ENCODE measurements around the gene RAP1GAP. TPM values are rescaled to one million over a fixed set of nuclear protein-coding genes. Genes with fewer than 3 reads are reported as not detected.

The RAP1GAP gene
- total RNA-seq, 1 experiment from 2014 or later: 30.2 TPM

- POLR2A ChIA-PET (ENCODE audit: unreplicated experiment): no interaction called here
- Histone ChIP-seq H3F3A (ENCODE audit: insufficient read depth, low read depth) (no peaks in the 10 kb centered on the region), H3K27me3 (ENCODE audit: insufficient read depth, low read depth) (no peaks in the 10 kb centered on the region), H3K4me3 (no peak overlapping the region), H2AFZ (no peak overlapping the region), H3K9me3 (ENCODE audit: insufficient read depth, low read depth) (no peaks in the 10 kb centered on the region), H3K36me3 (ENCODE audit: low read depth) (no peaks in the 10 kb centered on the region), H3K4me1 (replicated peaks; ENCODE audit: insufficient read depth) (no peaks in the 10 kb centered on the region), H3K4me2 (no peak overlapping the region), H3K27ac (no peak overlapping the region), H4K20me1 (ENCODE audit: insufficient read depth) (no peaks in the 10 kb centered on the region), H3K79me2 (ENCODE audit: low read depth) (no peaks in the 10 kb centered on the region), H3K9me2 (ENCODE audit: insufficient read depth) (no peaks in the 10 kb centered on the region)
- intact Hi-C loops (cut with micrococcal nuclease; ENCODE audit: unreplicated experiment): loop anchor here (10.0 kb wide), 1 partner anchor 748 kb away; no protein-coding TSS in a partner anchor
- no peak for DNase-seq
- TF ChIP-seq EZH2 (IDR thresholded peaks at IDR 0.05; ENCODE audit: low read depth): no peak
- TF ChIP-seq, protein P1, sequence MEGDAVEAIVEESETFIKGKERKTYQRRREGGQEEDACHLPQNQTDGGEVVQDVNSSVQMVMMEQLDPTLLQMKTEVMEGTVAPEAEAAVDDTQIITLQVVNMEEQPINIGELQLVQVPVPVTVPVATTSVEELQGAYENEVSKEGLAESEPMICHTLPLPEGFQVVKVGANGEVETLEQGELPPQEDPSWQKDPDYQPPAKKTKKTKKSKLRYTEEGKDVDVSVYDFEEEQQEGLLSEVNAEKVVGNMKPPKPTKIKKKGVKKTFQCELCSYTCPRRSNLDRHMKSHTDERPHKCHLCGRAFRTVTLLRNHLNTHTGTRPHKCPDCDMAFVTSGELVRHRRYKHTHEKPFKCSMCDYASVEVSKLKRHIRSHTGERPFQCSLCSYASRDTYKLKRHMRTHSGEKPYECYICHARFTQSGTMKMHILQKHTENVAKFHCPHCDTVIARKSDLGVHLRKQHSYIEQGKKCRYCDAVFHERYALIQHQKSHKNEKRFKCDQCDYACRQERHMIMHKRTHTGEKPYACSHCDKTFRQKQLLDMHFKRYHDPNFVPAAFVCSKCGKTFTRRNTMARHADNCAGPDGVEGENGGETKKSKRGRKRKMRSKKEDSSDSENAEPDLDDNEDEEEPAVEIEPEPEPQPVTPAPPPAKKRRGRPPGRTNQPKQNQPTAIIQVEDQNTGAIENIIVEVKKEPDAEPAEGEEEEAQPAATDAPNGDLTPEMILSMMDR (conservative IDR thresholded peaks at IDR 0.05): no peak
- BruUV-seq (replicated peaks): no TSS peak
- CTCF ChIA-PET: no interaction called here
Measured at GRCh38 chr1:21666576-21667320, 2.4 kb downstream of the RAP1GAP start.

DNA sequence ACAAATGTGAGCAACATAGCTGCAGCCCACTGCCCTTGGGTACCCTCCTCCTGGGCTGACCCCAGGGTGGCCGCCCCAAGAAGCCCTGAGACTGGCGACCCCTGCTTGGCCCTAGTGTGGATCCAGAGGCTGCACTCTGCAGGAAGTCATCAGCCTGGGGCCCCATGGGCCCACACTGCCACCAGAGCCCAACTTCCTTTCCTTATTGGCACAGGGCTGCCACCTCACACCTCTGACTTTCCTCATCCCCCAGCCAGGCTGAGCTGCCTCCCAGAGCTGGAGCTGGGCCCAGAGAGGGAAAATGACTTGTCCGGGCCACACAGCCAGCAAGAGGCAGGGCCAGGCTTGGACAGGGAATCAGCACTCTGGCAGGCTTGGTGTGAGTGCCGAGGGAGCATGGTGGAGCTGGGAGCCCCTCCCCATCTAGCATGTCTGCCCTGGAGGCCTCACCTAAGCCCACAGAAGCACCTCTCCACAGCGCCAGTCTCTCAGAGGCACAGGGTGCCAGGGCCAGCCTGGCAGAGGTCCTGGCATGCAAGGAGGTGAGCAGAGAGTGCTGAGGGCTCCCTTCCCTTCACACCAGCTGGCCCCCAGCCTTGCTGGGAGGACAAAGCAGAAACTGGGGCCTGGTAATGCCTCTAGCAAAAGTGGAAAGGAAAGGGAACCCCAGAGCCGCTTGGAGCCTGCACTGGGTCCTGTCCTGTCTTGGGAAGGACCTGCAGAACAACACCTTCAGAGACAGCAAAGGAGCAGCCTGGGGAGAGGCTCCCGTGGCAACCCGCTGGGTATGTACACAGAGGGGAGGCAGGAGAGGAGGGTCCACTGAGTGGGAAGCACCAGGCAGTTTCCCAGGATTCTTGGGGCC, 3.2 kb downstream of the RAP1GAP start:
- H3K9me2 ChIP-seq (ENCODE audit: insufficient read depth): no peaks in the 10 kb centered on the region
- BruUV-seq (replicated peaks): no TSS peak
- CTCF ChIA-PET: no interaction called here

More for the DNA sequence above, 3.2 kb downstream of the RAP1GAP start:
- H3K4me1 ChIP-seq (replicated peaks; ENCODE audit: insufficient read depth): no peaks in the 10 kb centered on the region
- no peaks in the 10 kb centered on the region for H3K79me2 ChIP-seq (ENCODE audit: low read depth)
- DNase-seq: no peak
- no peak overlapping the region for H3K4me3 ChIP-seq
- intact Hi-C loops (cut with micrococcal nuclease; ENCODE audit: unreplicated experiment): loop anchor here (10.0 kb wide), 1 partner anchor 749 kb away; no protein-coding TSS in a partner anchor
- POLR2A ChIA-PET (ENCODE audit: unreplicated experiment): no interaction called here
- H4K20me1 ChIP-seq (ENCODE audit: insufficient read depth): no peaks in the 10 kb centered on the region
- no peak overlapping the region for H2AFZ ChIP-seq
- H3K4me2 ChIP-seq: no peak overlapping the region
- no peak overlapping the region for H3K27ac ChIP-seq
- no peaks in the 10 kb centered on the region for H3F3A ChIP-seq (ENCODE audit: insufficient read depth, low read depth)
- no peaks in the 10 kb centered on the region for H3K27me3 ChIP-seq (ENCODE audit: insufficient read depth, low read depth)
- H3K36me3 ChIP-seq (ENCODE audit: low read depth): no peaks in the 10 kb centered on the region
- TF ChIP-seq, protein P1 (conservative IDR thresholded peaks at IDR 0.05): no peak
- no peak for TF ChIP-seq EZH2 (IDR thresholded peaks at IDR 0.05; ENCODE audit: low read depth)
- no peaks in the 10 kb centered on the region for H3K9me3 ChIP-seq (ENCODE audit: insufficient read depth, low read depth)

Data from PC-9 (cell line).